ENCODE measurements around the gene BMAL2. TPM values are rescaled to one million over a fixed set of nuclear protein-coding genes. Genes with fewer than 3 reads are reported as not detected.

BMAL2 gene
- total RNA-seq, 2 donors from 2014 or later, result 2.6 to 4.3 TPM

DNA sequence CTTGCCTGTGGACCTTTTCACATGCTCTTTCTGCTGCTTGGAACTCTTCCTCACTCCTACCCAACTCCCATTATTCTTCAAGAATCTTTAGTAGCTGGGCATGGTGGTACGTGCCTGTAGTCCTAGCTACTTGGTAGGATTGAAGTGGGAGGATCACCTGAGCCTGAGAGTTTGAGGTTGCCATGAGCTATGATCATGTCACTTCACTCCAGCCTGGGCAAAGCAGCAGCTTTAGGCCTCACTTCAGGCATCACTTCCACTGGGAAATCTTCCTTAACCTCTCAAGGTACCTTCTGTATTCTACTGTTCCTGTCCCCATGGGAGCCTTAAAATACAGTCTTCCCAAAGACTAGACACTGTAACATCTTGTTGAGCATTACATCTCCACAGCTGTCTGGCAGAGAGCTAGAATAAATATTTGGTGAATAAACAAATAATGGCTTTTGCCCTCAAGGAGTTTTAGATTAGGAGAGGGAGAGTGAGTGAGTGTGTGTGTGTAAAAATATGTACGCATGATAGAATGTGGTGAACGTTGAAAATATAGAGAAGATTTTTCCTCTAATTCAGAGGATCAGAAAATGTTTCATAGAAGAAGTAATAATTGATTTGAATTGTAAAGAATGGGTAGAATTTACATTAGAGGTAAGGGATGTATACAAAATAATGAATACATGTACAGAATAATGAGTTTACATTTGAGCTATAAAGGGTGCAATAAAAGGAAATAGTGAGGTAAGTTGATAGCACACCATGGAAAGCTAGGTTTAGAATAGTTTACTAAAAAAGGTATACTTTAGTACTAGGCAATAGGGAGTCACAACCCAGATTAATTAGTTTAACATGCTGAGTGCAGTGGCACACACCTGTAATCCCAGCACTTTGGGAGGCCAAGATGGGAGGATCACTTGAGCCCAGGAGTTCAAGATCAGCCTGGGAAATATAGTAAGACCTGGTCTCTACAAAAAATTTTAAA, 29.2 kb upstream of the BMAL2 start:
- no peaks in the 10 kb centered on the region for H3K9me3 ChIP-seq
- peaks cover 16% of the 10 kb centered on the region for H3K4me1 ChIP-seq
- no peak overlapping the region for H3K27ac ChIP-seq
- intact Hi-C loops (cut with DNase I), result loop anchor here (10.0 kb wide), 2 partner anchors 159 to 289 kb away; partner anchors contain the start of gene TM7SF3
- no peak overlapping the region for H3K4me3 ChIP-seq
- H3K27me3 ChIP-seq, result no peaks in the 10 kb centered on the region
- ATAC-seq, result no peak
- no peaks in the 10 kb centered on the region for H3K36me3 ChIP-seq (replicated peaks in 1 of 2; ENCODE audit: insufficient read depth in 1 of 2, low read depth in 2 of 2)
- no peak for DNase-seq
- TF ChIP-seq POLR2A (IDR thresholded peaks at IDR 0.05), result no peak
- TF ChIP-seq, protein P1, sequence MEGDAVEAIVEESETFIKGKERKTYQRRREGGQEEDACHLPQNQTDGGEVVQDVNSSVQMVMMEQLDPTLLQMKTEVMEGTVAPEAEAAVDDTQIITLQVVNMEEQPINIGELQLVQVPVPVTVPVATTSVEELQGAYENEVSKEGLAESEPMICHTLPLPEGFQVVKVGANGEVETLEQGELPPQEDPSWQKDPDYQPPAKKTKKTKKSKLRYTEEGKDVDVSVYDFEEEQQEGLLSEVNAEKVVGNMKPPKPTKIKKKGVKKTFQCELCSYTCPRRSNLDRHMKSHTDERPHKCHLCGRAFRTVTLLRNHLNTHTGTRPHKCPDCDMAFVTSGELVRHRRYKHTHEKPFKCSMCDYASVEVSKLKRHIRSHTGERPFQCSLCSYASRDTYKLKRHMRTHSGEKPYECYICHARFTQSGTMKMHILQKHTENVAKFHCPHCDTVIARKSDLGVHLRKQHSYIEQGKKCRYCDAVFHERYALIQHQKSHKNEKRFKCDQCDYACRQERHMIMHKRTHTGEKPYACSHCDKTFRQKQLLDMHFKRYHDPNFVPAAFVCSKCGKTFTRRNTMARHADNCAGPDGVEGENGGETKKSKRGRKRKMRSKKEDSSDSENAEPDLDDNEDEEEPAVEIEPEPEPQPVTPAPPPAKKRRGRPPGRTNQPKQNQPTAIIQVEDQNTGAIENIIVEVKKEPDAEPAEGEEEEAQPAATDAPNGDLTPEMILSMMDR (IDR thresholded peaks at IDR 0.05), result no peak
- 41% methylated on average over 3 of the region's 3 CpGs for WGBS, 2 donors

DNA sequence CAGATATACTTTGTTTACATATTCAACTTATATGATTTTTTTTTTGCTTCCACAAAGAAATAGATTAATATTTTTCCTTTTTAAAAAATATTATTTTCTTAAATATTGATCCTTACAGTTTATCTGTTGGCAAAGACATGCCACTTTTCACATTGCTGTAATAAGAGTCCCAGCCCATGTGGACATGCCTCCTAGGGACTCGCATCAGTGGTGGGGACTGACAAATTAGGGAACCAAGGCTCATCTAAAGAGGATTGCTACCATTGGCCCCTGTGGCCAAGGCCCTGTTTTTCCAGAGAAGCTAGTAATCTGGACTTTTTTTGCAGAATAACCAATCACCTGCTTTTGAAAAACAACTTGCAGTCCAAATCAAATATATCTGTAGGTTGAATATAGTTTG, 27.8 kb upstream of the BMAL2 start:
- no peaks in the 10 kb centered on the region for H3K27me3 ChIP-seq
- no peak for DNase-seq
- intact Hi-C loops (cut with DNase I), result loop anchor here (10.0 kb wide), 2 partner anchors 160 to 290 kb away; partner anchors contain the start of gene TM7SF3
- H3K4me1 ChIP-seq, result peaks cover 16% of the 10 kb centered on the region
- 15 to 25% methylated on average over 1 of the region's 1 CpG for whole genome bisulfite sequencing, 2 donors
- H3K4me3 ChIP-seq, result no peak overlapping the region
- peak overlapping the region in 1 of 4 donors; percentile 24 for H3K27ac ChIP-seq
- H3K36me3 ChIP-seq (replicated peaks in 1 of 2; ENCODE audit: insufficient read depth in 1 of 2, low read depth in 2 of 2), result peaks cover 0 to 6% of the 10 kb centered on the region in 2 donors
- H3K9me3 ChIP-seq, result no peaks in the 10 kb centered on the region
- TF ChIP-seq POLR2A (IDR thresholded peaks at IDR 0.05), result no peak
- TF ChIP-seq, protein P1 (IDR thresholded peaks at IDR 0.05), result no peak
- no peak for ATAC-seq

DNA sequence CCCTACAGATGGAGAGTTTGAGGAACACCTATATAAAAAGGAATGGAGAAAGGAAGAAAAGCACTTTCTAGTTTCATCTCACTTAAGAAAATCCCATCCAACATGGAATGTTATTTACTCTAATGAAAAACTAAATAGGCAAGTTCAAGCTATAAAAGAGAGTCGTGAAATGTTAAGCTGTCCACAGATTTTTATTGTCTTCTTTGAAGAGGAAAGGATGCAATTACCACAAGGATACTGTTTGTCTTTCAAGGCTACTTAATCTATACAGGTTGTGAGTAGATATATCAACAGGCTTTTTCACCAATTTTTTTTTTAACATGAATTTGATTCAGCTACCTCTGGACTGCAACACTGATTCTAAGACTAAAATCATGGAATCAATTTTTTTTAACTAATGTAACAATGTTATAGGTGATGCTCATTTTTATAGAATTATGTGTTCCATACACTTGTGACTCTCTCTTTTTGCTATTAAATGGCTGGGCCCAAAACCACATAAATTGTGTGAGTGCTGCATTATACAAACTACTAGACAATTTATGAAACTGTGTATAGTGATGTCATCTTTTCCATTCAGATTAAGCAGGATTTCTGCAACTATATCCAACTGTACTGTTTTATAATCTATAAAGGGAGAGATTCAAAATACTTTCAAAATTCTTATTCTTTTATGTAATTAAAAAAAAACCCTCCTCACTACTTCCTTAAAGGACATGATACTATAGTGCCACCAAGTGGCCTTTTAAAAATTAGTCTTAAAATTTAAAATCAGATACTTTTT, 26.8 kb upstream of the BMAL2 start:
- DNase-seq (no peak), ATAC-seq (peak; percentile 27)
- Histone ChIP-seq H3K9me3 (no peaks in the 10 kb centered on the region), H3K4me3 (no peak overlapping the region), H3K4me1 (peaks cover 16% of the 10 kb centered on the region), H3K27me3 (no peaks in the 10 kb centered on the region), H3K27ac (peak overlapping the region in 1 of 4 donors; percentile 24), H3K36me3 (replicated peaks in 1 of 2; ENCODE audit: insufficient read depth in 1 of 2, low read depth in 2 of 2) (peaks cover 0 to 13% of the 10 kb centered on the region in 2 donors)
- WGBS, 2 donors, result 81 to 86% methylated on average over 1 of the region's 1 CpG
- intact Hi-C loops (cut with DNase I), result loop anchor here (10.0 kb wide), 2 partner anchors 161 to 291 kb away; partner anchors contain the start of gene TM7SF3
- TF ChIP-seq, protein P1 (IDR thresholded peaks at IDR 0.05), result peak; percentile 34 to 66 (median 52)
- no peak for TF ChIP-seq POLR2A (IDR thresholded peaks at IDR 0.05)

DNA sequence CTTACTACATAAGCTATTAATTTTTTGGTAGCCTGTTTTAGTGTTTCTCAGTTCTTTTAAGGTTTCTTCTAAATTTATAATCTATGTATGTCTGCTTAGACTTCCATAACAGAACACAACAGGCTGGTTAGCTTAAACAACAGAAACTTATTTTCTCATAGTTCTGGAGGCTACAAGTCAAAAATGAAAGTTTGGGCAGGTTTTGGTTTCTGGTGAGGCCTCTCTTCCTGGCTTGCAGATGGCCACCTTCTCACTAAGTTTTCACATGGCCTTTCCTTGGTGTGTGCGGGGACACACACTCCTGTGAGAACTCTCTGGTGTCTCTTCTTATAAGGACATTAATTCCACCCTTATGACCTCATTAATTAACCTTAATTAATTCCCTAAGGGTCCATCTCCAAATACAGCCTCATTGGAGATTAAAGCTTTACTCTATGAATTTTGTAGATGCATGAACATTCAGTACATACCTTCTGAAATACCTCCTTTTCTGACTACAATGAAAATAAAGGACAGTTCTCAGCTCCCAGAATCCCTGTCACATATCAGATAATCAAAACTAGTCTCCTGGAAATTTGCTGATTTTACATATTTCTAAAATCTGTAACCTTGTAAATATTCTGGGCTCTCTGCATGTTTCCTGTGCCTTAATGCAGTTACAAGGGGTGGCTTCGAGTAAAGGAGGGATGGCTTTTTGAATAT, 23.2 kb upstream of the BMAL2 start:
- H3K27me3 ChIP-seq, result no peaks in the 10 kb centered on the region
- intact Hi-C loops (cut with DNase I), result loop anchor here (10.0 kb wide), 2 partner anchors 165 to 295 kb away; partner anchors contain the start of gene TM7SF3
- peaks cover 0 to 17% of the 10 kb centered on the region in 2 donors for H3K36me3 ChIP-seq (replicated peaks in 1 of 2; ENCODE audit: insufficient read depth in 1 of 2, low read depth in 2 of 2)
- no peak for ATAC-seq
- DNase-seq, result no peak
- no peaks in the 10 kb centered on the region for H3K9me3 ChIP-seq
- no peak for TF ChIP-seq POLR2A (IDR thresholded peaks at IDR 0.05)
- TF ChIP-seq, protein P1 (IDR thresholded peaks at IDR 0.05), result no peak
- no peak overlapping the region for H3K27ac ChIP-seq
- H3K4me1 ChIP-seq, result peaks cover 7% of the 10 kb centered on the region
- H3K4me3 ChIP-seq, result no peak overlapping the region
- WGBS, 2 donors, result 82 to 89% methylated on average over 2 of the region's 2 CpGs

Data from body of pancreas (tissue), 4 donors.